ENCODE measurements around the gene FAM199X. TPM values are rescaled to one million over a fixed set of nuclear protein-coding genes. Genes with fewer than 3 reads are reported as not detected.

Gene FAM199X
- total RNA-seq, 2 donors from 2014 or later = 18.5 to 22.0 TPM

DNA sequence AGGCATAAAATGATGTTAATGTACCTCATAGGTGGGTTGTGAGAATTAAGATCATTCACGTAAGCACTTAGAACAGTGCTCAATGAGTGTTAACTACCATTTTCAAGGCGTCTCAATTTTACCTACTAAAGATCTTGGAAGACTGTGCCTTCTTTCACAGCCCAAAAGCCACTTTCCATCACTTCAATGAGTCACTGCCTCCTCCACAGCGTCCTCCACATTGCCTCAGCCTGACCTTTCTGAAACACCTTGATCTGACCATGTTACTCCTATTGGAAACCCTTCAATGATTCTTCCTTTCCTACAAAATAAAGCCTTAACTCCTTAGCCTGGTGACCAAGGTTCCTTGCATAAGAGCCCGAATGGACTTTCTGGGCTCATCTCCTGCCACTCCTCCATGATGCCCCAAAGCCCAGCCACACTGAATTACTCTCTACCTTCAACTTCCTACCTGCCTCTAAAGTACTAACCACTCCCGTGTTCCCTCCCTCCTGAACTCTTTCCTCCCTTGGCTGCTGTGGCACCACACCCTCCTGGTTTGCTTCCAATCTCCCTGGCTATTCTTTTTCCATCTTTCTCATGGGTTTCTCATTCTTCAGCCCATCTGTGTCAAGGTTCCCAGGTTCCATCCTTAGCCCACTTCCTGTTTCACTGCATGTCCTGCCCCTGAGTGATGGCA, 31.5 kb upstream of the FAM199X start:
- 89% methylated on average over 1 to 5 of the region's 5 CpGs for WGBS, 2 experiments (ENCODE audit: insufficient coverage in 1 of 2, insufficient read length in 1 of 2)
- no peaks in the 10 kb centered on the region for H3K36me3 Mint-ChIP-seq (ENCODE audit: low read depth)
- no peak overlapping the region for H3K9ac ChIP-seq (ENCODE audit: extremely low read depth, low read length, poor library complexity, severe bottlenecking)
- no peaks in the 10 kb centered on the region for H3K9me3 ChIP-seq (ENCODE audit: control insufficient read depth, low read length)
- TF ChIP-seq, protein P1, sequence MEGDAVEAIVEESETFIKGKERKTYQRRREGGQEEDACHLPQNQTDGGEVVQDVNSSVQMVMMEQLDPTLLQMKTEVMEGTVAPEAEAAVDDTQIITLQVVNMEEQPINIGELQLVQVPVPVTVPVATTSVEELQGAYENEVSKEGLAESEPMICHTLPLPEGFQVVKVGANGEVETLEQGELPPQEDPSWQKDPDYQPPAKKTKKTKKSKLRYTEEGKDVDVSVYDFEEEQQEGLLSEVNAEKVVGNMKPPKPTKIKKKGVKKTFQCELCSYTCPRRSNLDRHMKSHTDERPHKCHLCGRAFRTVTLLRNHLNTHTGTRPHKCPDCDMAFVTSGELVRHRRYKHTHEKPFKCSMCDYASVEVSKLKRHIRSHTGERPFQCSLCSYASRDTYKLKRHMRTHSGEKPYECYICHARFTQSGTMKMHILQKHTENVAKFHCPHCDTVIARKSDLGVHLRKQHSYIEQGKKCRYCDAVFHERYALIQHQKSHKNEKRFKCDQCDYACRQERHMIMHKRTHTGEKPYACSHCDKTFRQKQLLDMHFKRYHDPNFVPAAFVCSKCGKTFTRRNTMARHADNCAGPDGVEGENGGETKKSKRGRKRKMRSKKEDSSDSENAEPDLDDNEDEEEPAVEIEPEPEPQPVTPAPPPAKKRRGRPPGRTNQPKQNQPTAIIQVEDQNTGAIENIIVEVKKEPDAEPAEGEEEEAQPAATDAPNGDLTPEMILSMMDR (conservative IDR thresholded peaks at IDR 0.05) = no peak
- H3K4me1 Mint-ChIP-seq = no peaks in the 10 kb centered on the region
- no peak overlapping the region for H3K27ac ChIP-seq (ENCODE audit: low read depth, low read length)
- DNase-seq = no peak
- no peaks in the 10 kb centered on the region for H3K4me1 ChIP-seq (ENCODE audit: control insufficient read depth, insufficient read depth, low read length)
- no peak overlapping the region for H3K4me3 Mint-ChIP-seq
- H3K36me3 ChIP-seq (ENCODE audit: control insufficient read depth, insufficient read depth, low read length) = no peaks in the 10 kb centered on the region
- H3K27ac Mint-ChIP-seq = no peak overlapping the region
- no peak overlapping the region for H3K4me3 ChIP-seq (ENCODE audit: low read length)
- no peaks in the 10 kb centered on the region for H3K27me3 ChIP-seq (ENCODE audit: control insufficient read depth, insufficient read depth, low read length, poor library complexity, severe bottlenecking)
- H3K27me3 Mint-ChIP-seq (ENCODE audit: insufficient read depth) = peaks cover 10% of the 10 kb centered on the region
- peaks cover 38% of the 10 kb centered on the region for H3K9me3 Mint-ChIP-seq

DNA sequence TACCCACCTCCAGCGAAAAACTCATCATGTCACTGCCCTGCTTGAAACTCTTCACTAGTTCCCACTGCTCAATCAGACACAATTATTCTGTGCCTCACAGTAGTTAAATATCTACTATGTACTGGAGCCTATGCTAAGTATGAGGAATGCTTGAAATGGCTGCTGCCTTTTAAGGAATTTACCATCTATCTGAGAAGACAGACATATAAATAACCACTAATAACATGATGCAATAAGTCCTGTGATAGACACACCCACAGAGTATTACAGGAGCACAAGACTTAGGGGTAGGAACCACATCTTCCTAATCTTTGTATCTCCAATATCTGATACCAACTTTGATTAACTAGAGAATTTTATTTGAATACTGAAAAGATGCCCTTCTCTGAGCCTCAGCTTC, 30.6 kb upstream of the FAM199X start:
- Histone ChIP-seq H3K4me1 (ENCODE audit: control insufficient read depth, insufficient read depth, low read length) (no peaks in the 10 kb centered on the region), H3K9ac (ENCODE audit: extremely low read depth, low read length, poor library complexity, severe bottlenecking) (no peak overlapping the region), H3K27ac (ENCODE audit: low read depth, low read length) (no peak overlapping the region), H3K27me3 (ENCODE audit: control insufficient read depth, insufficient read depth, low read length, poor library complexity, severe bottlenecking) (no peaks in the 10 kb centered on the region), H3K36me3 (ENCODE audit: control insufficient read depth, insufficient read depth, low read length) (no peaks in the 10 kb centered on the region), H3K4me3 (ENCODE audit: low read length) (no peak overlapping the region), H3K9me3 (ENCODE audit: control insufficient read depth, low read length) (no peaks in the 10 kb centered on the region)
- H3K4me3 Mint-ChIP-seq = no peak overlapping the region
- TF ChIP-seq, protein P1 (conservative IDR thresholded peaks at IDR 0.05) = no peak
- WGBS, 2 experiments (ENCODE audit: insufficient coverage in 1 of 2, insufficient read length in 1 of 2) = 84% methylated on average over 1 of the region's 1 CpG; no CpG with 5 or more reads in 1 of the 2 experiments
- DNase-seq = no peak
- peaks cover 42% of the 10 kb centered on the region for H3K9me3 Mint-ChIP-seq
- no peaks in the 10 kb centered on the region for H3K36me3 Mint-ChIP-seq (ENCODE audit: low read depth)
- H3K27ac Mint-ChIP-seq = no peak overlapping the region
- H3K27me3 Mint-ChIP-seq (ENCODE audit: insufficient read depth) = peaks cover 10% of the 10 kb centered on the region
- no peaks in the 10 kb centered on the region for H3K4me1 Mint-ChIP-seq

DNA sequence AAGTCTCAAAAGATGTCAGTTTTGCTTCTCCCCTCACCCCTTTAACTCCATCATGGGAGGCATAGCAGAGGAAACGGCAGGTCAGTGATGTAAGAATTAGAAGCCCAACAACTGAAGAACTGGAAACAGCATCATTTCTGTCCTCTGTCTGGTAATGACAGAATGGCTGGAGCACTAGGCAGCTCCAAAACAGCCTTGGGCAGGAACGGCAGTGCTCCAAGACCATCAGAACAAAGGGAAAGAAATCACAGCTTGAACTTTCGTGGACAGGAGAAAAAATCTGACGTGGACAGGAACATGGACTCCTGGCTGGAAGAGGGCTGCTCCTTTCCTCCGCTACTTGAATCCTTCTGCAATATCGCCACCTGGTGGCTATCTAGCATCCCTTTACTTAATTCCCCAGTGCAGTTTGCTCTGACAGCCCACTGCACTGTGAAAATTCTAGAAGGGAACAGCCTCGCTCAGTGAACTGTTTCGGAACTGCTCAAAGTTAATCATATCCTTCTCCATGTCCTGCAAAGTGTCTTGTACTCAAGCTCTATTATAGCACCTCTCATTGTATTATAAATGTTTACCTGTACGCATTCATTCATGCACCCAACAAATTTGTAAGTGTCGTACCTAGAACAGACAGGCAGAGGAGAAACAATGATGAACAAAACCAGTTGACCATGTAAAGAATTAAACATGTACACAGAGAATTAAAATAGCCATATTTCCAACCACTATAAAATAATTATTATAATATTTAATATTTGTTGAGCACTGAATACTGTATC, 29.8 kb upstream of the FAM199X start:
- no peaks in the 10 kb centered on the region for H3K36me3 Mint-ChIP-seq (ENCODE audit: low read depth)
- H3K4me3 Mint-ChIP-seq = no peak overlapping the region
- H3K4me1 Mint-ChIP-seq = no peaks in the 10 kb centered on the region
- Histone ChIP-seq H3K9me3 (ENCODE audit: control insufficient read depth, low read length) (no peaks in the 10 kb centered on the region), H3K4me3 (ENCODE audit: low read length) (no peak overlapping the region), H3K4me1 (ENCODE audit: control insufficient read depth, insufficient read depth, low read length) (no peaks in the 10 kb centered on the region), H3K9ac (ENCODE audit: extremely low read depth, low read length, poor library complexity, severe bottlenecking) (no peak overlapping the region), H3K27ac (ENCODE audit: low read depth, low read length) (no peak overlapping the region), H3K27me3 (ENCODE audit: control insufficient read depth, insufficient read depth, low read length, poor library complexity, severe bottlenecking) (no peaks in the 10 kb centered on the region), H3K36me3 (ENCODE audit: control insufficient read depth, insufficient read depth, low read length) (no peaks in the 10 kb centered on the region)
- TF ChIP-seq, protein P1 (conservative IDR thresholded peaks at IDR 0.05) = peak; percentile 86
- peaks cover 12% of the 10 kb centered on the region for H3K27me3 Mint-ChIP-seq (ENCODE audit: insufficient read depth)
- peak; percentile 84 for DNase-seq
- 34 to 43% methylated on average over 3 to 9 of the region's 10 CpGs for WGBS, 2 experiments (ENCODE audit: insufficient coverage in 1 of 2, insufficient read length in 1 of 2)
- H3K27ac Mint-ChIP-seq = no peak overlapping the region
- H3K9me3 Mint-ChIP-seq = peaks cover 42% of the 10 kb centered on the region
